SK-N-SH treated with all-trans-retinoic acid at 6 μM for 48 hours (cell line): ENCODE data around the gene CAMK2B.

ENCODE experiments used
- ARNTL ChIP-seq: fragments of 450-650 bp; formaldehyde crosslinking; IDR thresholded peaks from 2 replicates; pipeline ENCODE4 v1.5.0; 2020; ENCODE audit warnings: low read depth, mild to moderate bottlenecking, moderate library complexity, borderline replicate concordance
- CREB5 ChIP-seq: fragments of 250-450 bp; sonication (Bioruptor Pico); IDR thresholded peaks from 2 replicates; pipeline ENCODE4 v1.5.1; 2020; ENCODE audit warnings: low read depth, mild to moderate bottlenecking, moderate library complexity
- ISL1 ChIP-seq: fragments of 250-450 bp; sonication (Bioruptor Pico); IDR thresholded peaks from 2 replicates; pipeline ENCODE4 v2.1.2; 2022; ENCODE audit warnings: mild to moderate bottlenecking, moderate library complexity
- OSR1 ChIP-seq: fragments of 250-450 bp; sonication (Bioruptor Pico); IDR thresholded peaks from 2 replicates; pipeline ENCODE4 v1.8.0; 2022; ENCODE audit warnings: moderate library complexity, mild to moderate bottlenecking, inconsistent platforms
- PATZ1 ChIP-seq: fragments of 250-450 bp; sonication (Bioruptor Pico); IDR thresholded peaks from 2 replicates; pipeline ENCODE4 v1.8.0; 2020; ENCODE audit warnings: mild to moderate bottlenecking, moderate library complexity, borderline replicate concordance
- POU6F1 ChIP-seq: fragments of 250-450 bp; sonication (Bioruptor Pico); IDR thresholded peaks from 2 replicates; pipeline ENCODE4 v1.8.0; 2021; ENCODE audit warnings: low read depth, mild to moderate bottlenecking, moderate library complexity, borderline replicate concordance
- RARB ChIP-seq: fragments of 250-450 bp; sonication (Bioruptor Pico); IDR thresholded peaks from 2 replicates; pipeline ENCODE4 v1.8.0; 2021; ENCODE audit warnings: mild to moderate bottlenecking, moderate library complexity
- TCF4 ChIP-seq: fragments of 250-450 bp; sonication (Bioruptor Pico); IDR thresholded peaks from 2 replicates; pipeline ENCODE4 v1.8.0; 2021; ENCODE audit warnings: mild to moderate bottlenecking, moderate library complexity, borderline replicate concordance
- TOX ChIP-seq: fragments of 250-450 bp; sonication (Bioruptor Pico); IDR thresholded peaks from 2 replicates; pipeline ENCODE4 v1.8.0; 2021; ENCODE audit warnings: mild to moderate bottlenecking, moderate library complexity, borderline replicate concordance
- ZC3H10 ChIP-seq: fragments of 250-450 bp; sonication (Bioruptor Pico); IDR thresholded peaks from 2 replicates; pipeline ENCODE4 v1.5.1; 2021; ENCODE audit warnings: mild to moderate bottlenecking, moderate library complexity
- ZFP30 ChIP-seq: fragments of 450-650 bp; formaldehyde crosslinking; IDR thresholded peaks from 2 replicates; pipeline ENCODE4 v1.5.0; 2022; ENCODE audit warnings: mild to moderate bottlenecking, moderate library complexity
- ZNF565 ChIP-seq: fragments of 450-650 bp; formaldehyde crosslinking; conservative IDR thresholded peaks from 2 replicates; pipeline ENCODE4 v1.5.0; 2020; ENCODE audit warnings: low read depth, mild to moderate bottlenecking, moderate library complexity

- no peak for TF ChIP-seq CREB5 (CRISPR knock-in tag)
- no peak for TF ChIP-seq ZC3H10 (CRISPR knock-in tag)
- TF ChIP-seq ISL1 (CRISPR knock-in tag) = no peak
- no peak for TF ChIP-seq TCF4
- no peak for TF ChIP-seq PATZ1
- TF ChIP-seq ARNTL = no peak
- TF ChIP-seq ZFP30 (CRISPR knock-in tag) = no peak
- TF ChIP-seq TOX (CRISPR knock-in tag) = no peak
- no peak for TF ChIP-seq ZNF565 (CRISPR knock-in tag)
- TF ChIP-seq OSR1 = no peak
- no peak for TF ChIP-seq RARB (CRISPR knock-in tag)
- no peak for TF ChIP-seq POU6F1
Measured at GRCh38 chr7:44326261-44327125, 1.1 kb upstream of the CAMK2B start.
